Caki2 (cell line): ENCODE results near the gene STPG4. TPM values are rescaled to one million over a fixed set of nuclear protein-coding genes. Genes with fewer than 3 reads are reported as not detected.
"Not testable (repeated sequence)": the region's sequence is repeated elsewhere in the genome, so short reads cannot be mapped to it uniquely, and the experiment has no call there.

ENCODE experiments used
- DNase-seq: peaks from one replicate; pipeline ENCODE4 v3.0.0-alpha.2; 2015; ENCODE audit warnings: low read depth
- in situ Hi-C: cut with HindIII; loops from 2 replicates; pipeline ENCODE4 v1.10.0; 2016; ENCODE audit warnings: low sequenced_read_pairs, low pct_unique_long_range_greater_than_20kb, mixed read lengths
- total RNA-seq: library from RNA; depleted of rRNA; stranded (reverse); fragments of >200 nt; shearing (Covaris generic); gene quantifications from 2 replicates; pipeline ENCODE4 v1.2.3, GENCODE V29; 2014; ENCODE audit warnings: low replicate concordance

STPG4 gene
- total RNA-seq, 1 experiment from 2014 or later: 0.37 TPM

GRCh38 chr2:47099712-47100111, 55.4 kb downstream of the STPG4 start:
- DNase-seq, in situ Hi-C loops: not testable (repeated sequence)

DNA sequence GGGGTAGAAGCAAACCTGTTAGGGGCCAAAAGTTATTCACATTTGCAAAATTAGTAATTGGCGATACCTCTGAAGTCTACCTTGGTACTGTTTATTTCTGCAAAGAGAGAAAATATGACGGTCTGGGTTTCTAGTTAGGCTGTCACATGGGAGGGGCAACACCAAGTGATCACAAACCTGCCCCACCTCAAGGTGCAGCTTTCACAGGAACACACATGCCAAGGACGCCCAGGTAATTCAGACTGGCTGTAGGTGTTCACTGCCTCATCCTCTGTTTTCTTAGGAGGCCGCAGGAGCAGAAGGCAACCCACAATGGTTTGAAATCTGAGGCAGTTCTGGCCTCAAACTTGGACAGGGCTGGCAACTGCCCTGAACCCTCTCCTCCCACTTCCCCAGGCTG, 56.2 kb downstream of the STPG4 start:
- no peak for DNase-seq
- in situ Hi-C loops: no loop called here

DNA sequence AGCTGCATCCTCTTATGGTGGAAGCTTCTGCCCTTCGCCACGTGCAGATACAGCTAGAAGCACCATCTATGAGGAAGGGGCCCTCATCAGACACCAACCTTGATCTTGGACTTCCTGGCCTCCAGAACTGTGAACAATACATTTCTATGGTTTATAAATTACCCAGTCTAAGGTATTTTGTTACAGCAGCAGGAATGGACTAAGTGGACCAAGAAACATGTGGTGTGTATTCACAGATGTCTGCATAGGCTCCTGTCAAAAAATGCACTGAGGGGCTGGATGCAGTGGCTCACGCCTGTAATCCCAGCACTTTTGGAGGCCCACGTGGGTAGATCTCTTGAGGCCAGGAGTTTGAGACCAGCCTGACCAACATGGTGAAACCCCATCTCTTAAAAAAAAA, 57.5 kb downstream of the STPG4 start:
- in situ Hi-C loops: no loop called here
- DNase-seq: no peak

GRCh38 chr2:47096451-47096850, 58.7 kb downstream of the STPG4 start:
- in situ Hi-C loops: no loop called here
- no peak for DNase-seq

- DNase-seq: no peak
- in situ Hi-C loops: no loop called here
Observed at GRCh38 chr2:47095349-47096020, 59.6 kb downstream of the STPG4 start.

DNA sequence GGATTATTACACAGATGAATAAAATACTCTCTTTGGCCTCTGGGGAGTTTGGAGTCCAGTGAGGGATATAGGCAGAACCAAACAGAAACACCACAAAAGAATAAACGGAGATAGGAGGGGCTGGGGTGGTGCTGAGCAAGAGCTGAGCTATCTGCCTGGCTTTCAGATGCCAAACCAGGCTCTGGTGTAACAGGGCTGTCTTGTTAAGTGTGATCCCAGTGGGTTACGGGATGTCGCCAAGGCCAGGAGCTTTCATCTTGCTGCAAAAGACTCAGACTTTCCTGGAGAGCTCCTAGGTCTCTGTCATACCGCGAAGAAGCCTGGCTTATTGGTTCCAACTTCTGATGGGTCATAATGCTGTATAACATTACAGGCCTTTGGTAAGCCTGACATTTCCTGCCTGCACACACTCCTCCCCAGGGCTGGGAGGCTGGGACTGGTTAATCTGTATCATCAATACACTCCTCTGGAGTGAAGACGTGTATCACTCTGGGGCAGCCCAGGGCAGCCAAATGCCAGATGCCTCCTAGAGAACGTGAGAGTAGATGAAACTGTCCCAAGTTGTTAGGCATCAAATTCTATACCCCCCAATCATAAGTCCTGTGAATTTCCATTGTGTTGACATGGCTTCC, 60.5 kb downstream of the STPG4 start:
- in situ Hi-C loops: no loop called here

GRCh38 chr2:47093626-47094025, 61.5 kb downstream of the STPG4 start:
- no peak for DNase-seq
- in situ Hi-C loops: no loop called here

More for the DNA sequence above, 60.5 kb downstream of the STPG4 start:
- DNase-seq: no peak

- no peak for DNase-seq
- in situ Hi-C loops: no loop called here
Observed at GRCh38 chr2:47092465-47092864, 62.6 kb downstream of the STPG4 start.

DNA sequence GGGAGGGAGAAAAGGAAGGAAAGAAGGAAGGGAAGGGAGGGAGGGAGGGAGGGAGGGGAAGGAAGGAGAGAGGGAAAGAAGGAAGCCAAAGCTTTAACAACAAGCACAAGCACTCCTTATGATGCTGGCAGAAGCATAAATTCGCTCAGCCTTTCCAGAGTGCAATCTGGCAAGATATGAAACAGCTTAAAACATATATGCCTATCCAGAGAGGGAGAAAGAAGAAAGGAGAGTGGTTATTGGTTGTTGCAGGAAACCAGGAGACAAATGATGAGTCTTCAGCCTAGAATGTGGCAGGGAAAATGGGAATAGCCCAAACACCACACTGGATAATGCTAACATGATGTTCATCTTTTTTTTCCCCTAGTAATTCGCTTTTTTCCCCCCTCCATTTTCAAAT, 64.0 kb downstream of the STPG4 start:
- DNase-seq: no peak
- in situ Hi-C loops: no loop called here

DNA sequence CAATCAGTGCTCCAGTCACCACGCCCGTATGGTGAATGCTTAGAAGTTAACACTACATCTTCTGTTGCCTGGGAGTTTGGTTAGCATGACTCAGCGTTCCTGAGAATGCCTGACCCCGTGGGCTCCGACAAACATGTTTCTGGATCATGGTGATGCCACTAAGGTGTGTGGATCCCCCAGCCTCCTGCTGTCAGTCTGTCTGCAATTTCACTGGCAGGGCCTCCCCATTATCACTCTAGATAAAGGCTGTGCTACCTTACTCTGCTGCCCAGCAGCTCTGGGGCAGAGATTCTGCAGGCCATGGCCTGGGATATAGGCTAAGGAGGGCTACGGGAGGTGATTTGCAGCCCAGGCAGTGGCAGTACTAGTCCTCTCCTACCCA, 66.0 kb downstream of the STPG4 start:
- in situ Hi-C loops: no loop called here
- DNase-seq: peak; percentile 36

DNA sequence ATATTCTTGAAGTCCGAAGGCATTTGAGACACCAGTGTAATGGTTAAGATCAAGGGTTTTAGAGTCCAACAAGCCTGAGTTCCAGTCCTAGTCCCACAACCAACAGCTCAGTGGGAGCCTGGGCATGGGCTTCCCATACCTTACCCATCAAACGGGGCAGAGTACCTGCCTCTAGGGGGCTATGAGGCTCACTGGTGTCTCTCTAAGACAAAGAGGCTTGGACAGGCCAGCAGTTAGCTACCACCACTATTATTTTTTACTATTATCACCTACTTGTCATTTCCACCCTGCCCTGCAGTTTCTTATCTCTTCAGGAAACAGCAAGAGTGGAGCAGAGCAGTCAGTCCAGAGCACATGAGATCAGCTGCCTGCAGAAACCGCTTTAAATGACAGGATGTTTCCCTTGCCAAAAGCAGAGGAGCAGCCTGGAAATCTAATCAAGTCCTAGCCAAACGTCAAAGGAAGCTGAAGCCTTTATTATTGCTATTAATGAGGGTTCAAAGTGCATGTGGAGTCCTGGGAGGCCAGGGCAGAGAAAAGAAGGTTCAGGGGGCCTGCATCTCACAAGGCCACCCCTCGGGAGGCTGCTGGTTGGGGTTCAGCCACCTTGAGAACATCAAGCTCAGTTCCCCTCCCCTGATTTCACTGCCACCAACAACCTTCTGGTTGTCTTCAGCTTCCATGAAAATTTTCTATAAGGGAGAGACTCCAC, 66.6 kb downstream of the STPG4 start:
- no peak for DNase-seq
- in situ Hi-C loops: no loop called here

- DNase-seq: no peak
- in situ Hi-C loops: no loop called here
Observed at GRCh38 chr2:47087051-47087450, 68.1 kb downstream of the STPG4 start.

GRCh38 chr2:47086571-47086970, 68.5 kb downstream of the STPG4 start:
- in situ Hi-C loops: no loop called here
- no peak for DNase-seq

DNA sequence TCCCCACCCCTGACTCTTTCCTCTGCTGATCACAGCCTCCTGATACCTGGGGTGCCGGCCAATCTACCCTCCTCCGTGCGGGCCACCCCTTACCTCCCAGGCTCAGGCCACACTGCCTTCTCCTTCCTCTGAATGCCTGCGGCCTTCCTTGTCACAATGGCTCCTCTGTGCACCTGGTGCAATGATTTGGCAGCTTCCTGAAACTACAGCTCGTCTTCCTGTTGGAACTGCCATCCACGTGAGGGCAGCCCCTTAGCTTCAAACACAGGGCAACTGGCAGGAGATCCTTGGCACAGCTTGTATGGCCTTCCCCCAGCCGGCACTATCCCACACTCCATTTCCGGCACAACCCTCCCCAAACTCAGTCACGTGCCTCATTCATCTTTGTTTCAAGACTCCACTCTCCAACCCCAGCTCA, 69.0 kb downstream of the STPG4 start:
- in situ Hi-C loops: no loop called here
- DNase-seq: no peak

GRCh38 chr2:47083886-47084687, 71.0 kb downstream of the STPG4 start:
- in situ Hi-C loops: no loop called here
- no peak for DNase-seq

GRCh38 chr2:47083485-47083884, 71.6 kb downstream of the STPG4 start:
- no peak for DNase-seq
- in situ Hi-C loops: no loop called here

DNA sequence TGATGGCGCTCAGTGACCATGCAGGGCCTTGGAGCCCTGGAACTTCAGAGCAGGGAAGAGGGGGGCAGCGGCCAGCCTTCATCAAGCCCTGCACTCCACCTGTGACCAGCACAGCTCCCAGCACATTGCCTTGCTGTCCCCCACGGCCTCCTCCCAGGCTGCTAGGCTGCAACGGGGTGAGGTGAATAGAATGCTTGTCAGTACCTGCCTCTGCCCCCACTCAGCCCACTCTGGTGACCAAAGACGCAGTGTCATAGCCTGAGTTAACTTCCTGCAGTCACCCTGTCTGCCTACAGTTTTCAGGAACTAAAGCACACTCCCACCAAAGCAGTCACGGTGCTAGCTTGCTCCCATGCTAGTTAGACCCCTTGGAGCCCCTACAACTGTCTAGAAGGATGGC, 72.1 kb downstream of the STPG4 start:
- no peak for DNase-seq
- in situ Hi-C loops: no loop called here

DNA sequence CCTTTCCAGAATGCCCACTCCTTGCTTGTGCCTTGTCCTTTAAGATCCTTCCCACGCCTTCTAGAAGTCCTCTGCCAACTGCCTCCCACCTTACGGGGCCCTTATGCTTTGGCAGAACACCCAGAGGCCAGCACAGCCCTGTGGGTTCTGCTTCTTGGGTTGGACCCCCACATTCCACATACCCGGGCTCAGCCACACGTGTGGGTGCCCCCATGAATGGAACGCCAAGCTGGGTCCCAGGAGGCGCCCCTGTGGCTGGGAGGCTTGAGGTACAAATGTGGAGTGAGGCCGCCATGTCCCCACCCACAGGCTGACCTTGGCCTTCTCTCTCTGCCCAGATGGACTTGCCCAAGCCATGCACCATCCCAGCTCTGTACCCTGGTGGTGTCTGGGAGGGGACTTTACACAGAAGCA, 74.2 kb downstream of the STPG4 start:
- in situ Hi-C loops: no loop called here
- no peak for DNase-seq
